HepG2 (cell line): ENCODE results near the gene MPO.

Source experiments
- CTCF ChIP-seq: sonication (generic); formaldehyde crosslinking; IDR thresholded peaks from 2 replicates; pipeline ENCODE4 v1.5.0; 2020; ENCODE audit warnings: mild to moderate bottlenecking, missing genetic modification reagents, moderate library complexity
- ELF1 ChIP-seq: sonication (generic); formaldehyde crosslinking; IDR thresholded peaks from 2 replicates; pipeline ENCODE4 v1.4.0; 2020; ENCODE audit warnings: missing genetic modification reagents
- GABPA ChIP-seq, 2 experiments: IDR thresholded peaks; 2 replicates each; pipeline ENCODE4 v1.6.1; 2011 to 2016; ENCODE audit warnings: low read depth in 2 of 2, low read length in 1 of 2, missing biosample characterization in 1 of 2, missing genetic modification characterization in 1 of 2
- KLF11 ChIP-seq: IDR thresholded peaks from 2 replicates; pipeline ENCODE4 v1.6.1; 2016; ENCODE audit warnings: missing compliant biosample characterization
- TF ChIP-seq, protein P1 (sequence below): sonication (generic); formaldehyde crosslinking; IDR thresholded peaks from 2 replicates; pipeline ENCODE4 v1.5.0; 2020; ENCODE audit warnings: mild to moderate bottlenecking, missing genetic modification reagents, borderline replicate concordance

DNA sequence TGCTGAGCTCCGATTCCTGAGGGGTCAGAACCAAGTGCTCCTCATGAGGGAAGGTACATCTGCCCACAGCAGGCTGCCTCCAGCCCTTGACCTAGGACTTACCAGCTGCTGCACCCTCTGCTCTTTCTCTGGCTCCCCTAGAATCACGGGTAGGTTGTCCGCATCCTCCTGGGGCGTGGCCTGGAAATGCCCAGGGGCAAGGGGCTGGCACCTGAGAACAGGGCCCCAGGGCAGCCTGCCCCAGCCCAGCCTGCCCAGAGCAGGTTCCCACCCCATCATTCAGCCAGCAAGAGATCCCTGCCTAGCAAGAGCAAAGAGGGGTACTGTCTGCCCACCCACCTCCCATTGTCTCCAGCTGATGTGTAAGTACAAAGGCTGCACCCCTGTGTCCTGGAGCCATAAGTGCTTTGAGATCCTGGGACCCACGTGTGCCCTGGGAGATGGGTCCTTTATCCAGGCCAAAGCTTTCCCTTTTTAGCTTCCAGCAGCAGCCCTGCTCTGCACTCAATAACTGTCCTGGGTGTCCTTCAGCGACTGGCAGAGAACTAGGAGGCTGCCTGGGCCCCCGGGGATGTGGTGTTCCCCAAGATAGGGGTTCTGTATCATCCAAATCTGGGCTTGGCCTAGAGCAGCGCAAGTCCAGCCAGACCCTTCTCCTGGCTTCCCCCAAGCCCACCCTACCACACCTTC, 42.8 kb upstream of the MPO start:
- TF ChIP-seq ELF1 (CRISPR knock-in tag) (no peak), GABPA (IDR thresholded peaks at IDR 0.05; ENCODE audit: low read depth, low read length) (no peak), GABPA (CRISPR knock-in tag; IDR thresholded peaks at IDR 0.05; ENCODE audit: low read depth) (no peak), KLF11 (no peak), CTCF (CRISPR knock-in tag) (no peak)
- TF ChIP-seq, protein P1, sequence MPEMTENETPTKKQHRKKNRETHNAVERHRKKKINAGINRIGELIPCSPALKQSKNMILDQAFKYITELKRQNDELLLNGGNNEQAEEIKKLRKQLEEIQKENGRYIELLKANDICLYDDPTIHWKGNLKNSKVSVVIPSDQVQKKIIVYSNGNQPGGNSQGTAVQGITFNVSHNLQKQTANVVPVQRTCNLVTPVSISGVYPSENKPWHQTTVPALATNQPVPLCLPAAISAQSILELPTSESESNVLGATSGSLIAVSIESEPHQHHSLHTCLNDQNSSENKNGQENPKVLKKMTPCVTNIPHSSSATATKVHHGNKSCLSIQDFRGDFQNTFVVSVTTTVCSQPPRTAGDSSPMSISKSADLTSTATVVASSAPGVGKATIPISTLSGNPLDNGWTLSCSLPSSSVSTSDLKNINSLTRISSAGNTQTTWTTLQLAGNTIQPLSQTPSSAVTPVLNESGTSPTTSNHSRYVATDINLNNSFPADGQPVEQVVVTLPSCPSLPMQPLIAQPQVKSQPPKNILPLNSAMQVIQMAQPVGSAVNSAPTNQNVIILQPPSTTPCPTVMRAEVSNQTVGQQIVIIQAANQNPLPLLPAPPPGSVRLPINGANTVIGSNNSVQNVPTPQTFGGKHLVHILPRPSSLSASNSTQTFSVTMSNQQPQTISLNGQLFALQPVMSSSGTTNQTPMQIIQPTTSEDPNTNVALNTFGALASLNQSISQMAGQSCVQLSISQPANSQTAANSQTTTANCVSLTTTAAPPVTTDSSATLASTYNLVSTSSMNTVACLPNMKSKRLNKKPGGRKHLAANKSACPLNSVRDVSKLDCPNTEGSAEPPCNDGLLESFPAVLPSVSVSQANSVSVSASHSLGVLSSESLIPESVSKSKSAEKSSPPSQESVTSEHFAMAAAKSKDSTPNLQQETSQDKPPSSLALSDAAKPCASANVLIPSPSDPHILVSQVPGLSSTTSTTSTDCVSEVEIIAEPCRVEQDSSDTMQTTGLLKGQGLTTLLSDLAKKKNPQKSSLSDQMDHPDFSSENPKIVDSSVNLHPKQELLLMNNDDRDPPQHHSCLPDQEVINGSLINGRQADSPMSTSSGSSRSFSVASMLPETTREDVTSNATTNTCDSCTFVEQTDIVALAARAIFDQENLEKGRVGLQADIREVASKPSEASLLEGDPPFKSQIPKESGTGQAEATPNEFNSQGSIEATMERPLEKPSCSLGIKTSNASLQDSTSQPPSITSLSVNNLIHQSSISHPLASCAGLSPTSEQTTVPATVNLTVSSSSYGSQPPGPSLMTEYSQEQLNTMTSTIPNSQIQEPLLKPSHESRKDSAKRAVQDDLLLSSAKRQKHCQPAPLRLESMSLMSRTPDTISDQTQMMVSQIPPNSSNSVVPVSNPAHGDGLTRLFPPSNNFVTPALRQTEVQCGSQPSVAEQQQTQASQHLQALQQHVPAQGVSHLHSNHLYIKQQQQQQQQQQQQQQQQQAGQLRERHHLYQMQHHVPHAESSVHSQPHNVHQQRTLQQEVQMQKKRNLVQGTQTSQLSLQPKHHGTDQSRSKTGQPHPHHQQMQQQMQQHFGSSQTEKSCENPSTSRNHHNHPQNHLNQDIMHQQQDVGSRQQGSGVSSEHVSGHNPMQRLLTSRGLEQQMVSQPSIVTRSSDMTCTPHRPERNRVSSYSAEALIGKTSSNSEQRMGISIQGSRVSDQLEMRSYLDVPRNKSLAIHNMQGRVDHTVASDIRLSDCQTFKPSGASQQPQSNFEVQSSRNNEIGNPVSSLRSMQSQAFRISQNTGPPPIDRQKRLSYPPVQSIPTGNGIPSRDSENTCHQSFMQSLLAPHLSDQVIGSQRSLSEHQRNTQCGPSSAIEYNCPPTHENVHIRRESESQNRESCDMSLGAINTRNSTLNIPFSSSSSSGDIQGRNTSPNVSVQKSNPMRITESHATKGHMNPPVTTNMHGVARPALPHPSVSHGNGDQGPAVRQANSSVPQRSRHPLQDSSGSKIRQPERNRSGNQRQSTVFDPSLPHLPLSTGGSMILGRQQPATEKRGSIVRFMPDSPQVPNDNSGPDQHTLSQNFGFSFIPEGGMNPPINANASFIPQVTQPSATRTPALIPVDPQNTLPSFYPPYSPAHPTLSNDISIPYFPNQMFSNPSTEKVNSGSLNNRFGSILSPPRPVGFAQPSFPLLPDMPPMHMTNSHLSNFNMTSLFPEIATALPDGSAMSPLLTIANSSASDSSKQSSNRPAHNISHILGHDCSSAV (CRISPR knock-in tag): no peak
